SK-N-SH (cell line): ENCODE data around the gene CCR5.

Source experiments
- CTCF ChIP-seq: fragments of 200-600 bp; sonication (generic); IDR thresholded peaks from 2 replicates; pipeline ENCODE4 v1.6.1; 2017; ENCODE audit warnings: antibody characterized with exemption, mild to moderate bottlenecking, moderate library complexity
- EP300 ChIP-seq, 2 experiments: IDR thresholded peaks; 2 replicates each; pipeline versions ENCODE4 v1.4.0 to v1.6.1; 2012; ENCODE audit warnings: borderline replicate concordance in 1 of 2, low read depth in 1 of 2, low read length in 1 of 2
- FOXM1 ChIP-seq: IDR thresholded peaks from 2 replicates; pipeline ENCODE4 v1.4.0; 2012; ENCODE audit warnings: low read depth, mild to moderate bottlenecking
- JUND ChIP-seq: IDR thresholded peaks from 2 replicates; pipeline ENCODE4 v1.4.0; 2012
- MXI1 ChIP-seq: IDR thresholded peaks from 2 replicates; pipeline ENCODE4 v1.6.1; 2012; ENCODE audit warnings: mild to moderate bottlenecking, low read depth, low read length, improper control_type of control experiment
- PBX3 ChIP-seq: IDR thresholded peaks from 2 replicates; pipeline ENCODE4; 2012
- POLR2AphosphoS5 ChIP-seq: IDR thresholded peaks from 2 replicates; pipeline ENCODE4 v1.6.1; 2012; ENCODE audit warnings: low read depth, low read length
- REST ChIP-seq: IDR thresholded peaks from 2 replicates; pipeline ENCODE4 v1.6.1; 2012; ENCODE audit warnings: mild to moderate bottlenecking, low read depth, low read length, moderate library complexity
- RFX5 ChIP-seq: IDR thresholded peaks from 2 replicates; pipeline ENCODE4 v1.6.1; 2012; ENCODE audit warnings: mild to moderate bottlenecking, improper control_type of control experiment, low read length
- RXRA ChIP-seq: IDR thresholded peaks from 2 replicates; pipeline ENCODE4 v1.4.0; 2012; ENCODE audit warnings: low read depth, mild to moderate bottlenecking, borderline replicate concordance
- SMC3 ChIP-seq: IDR thresholded peaks from 2 replicates; pipeline ENCODE4 v1.6.1; 2012; ENCODE audit warnings: low read depth, low read length, improper control_type of control experiment
- TAF1 ChIP-seq: IDR thresholded peaks from 2 replicates; pipeline ENCODE4 v1.6.1; 2012; ENCODE audit warnings: low read depth, mild to moderate bottlenecking, low read length, moderate library complexity, borderline replicate concordance
- TEAD4 ChIP-seq: IDR thresholded peaks from 2 replicates; pipeline ENCODE4 v1.4.0; 2012; ENCODE audit warnings: mild to moderate bottlenecking, borderline replicate concordance; ENCODE audit not compliant: insufficient read depth

- no peak for TF ChIP-seq CTCF
- no peak for TF ChIP-seq TEAD4
- TF ChIP-seq EP300 (IDR thresholded peaks at IDR 0.05; ENCODE audit: borderline replicate concordance in 1 of 2, low read depth in 1 of 2, low read length in 1 of 2): no peak
- no peak for TF ChIP-seq MXI1
- TF ChIP-seq POLR2AphosphoS5: no peak
- TF ChIP-seq RFX5: no peak
- no peak for TF ChIP-seq RXRA
- TF ChIP-seq JUND: no peak
- no peak for TF ChIP-seq REST
- TF ChIP-seq SMC3: no peak
- TF ChIP-seq TAF1: no peak
- TF ChIP-seq FOXM1: no peak
- no peak for TF ChIP-seq PBX3
Measured at GRCh38 chr3:46353090-46353489, 17.7 kb upstream of the CCR5 start.
